Brain microvascular endothelial cell (primary cell): ENCODE measurements around the gene TASP1.

Source experiments
- DNase-seq: peaks from one replicate; pipeline ENCODE4 v3.0.0-alpha.2; 2020
- H3K27ac ChIP-seq: fragments of 250-450 bp; sonication (Bioruptor Pico); 2 replicates; pipeline ENCODE4 v1.5.1; 2020; ENCODE audit warnings: mild to moderate bottlenecking, moderate library complexity
- H3K27me3 ChIP-seq: fragments of 250-450 bp; sonication (Bioruptor Pico); replicated peaks from 2 replicates; pipeline ENCODE4 v1.5.1; 2020; ENCODE audit warnings: mild to moderate bottlenecking
- H3K36me3 ChIP-seq: fragments of 250-450 bp; sonication (Bioruptor Pico); replicated peaks from 2 replicates; pipeline ENCODE4 v1.5.1; 2020; ENCODE audit warnings: mild to moderate bottlenecking
- H3K4me3 ChIP-seq: 2 replicates; pipeline ENCODE4 v1.5.1; 2011; ENCODE audit warnings: low read depth, mild to moderate bottlenecking, control low read depth, low read length, moderate library complexity
- in situ Hi-C: cut with HindIII; loops from 2 replicates; pipeline ENCODE4 v1.10.0; 2017; ENCODE audit warnings: low sequenced_read_pairs, low pct_ligation_motif_present
- TF ChIP-seq, protein P1 (sequence below): IDR thresholded peaks from 2 replicates; pipeline ENCODE4 v1.5.1; 2011; ENCODE audit warnings: low read depth, mild to moderate bottlenecking, moderate library complexity, low read length, control low read depth, inconsistent platforms; ENCODE audit errors: missing control alignments

The TASP1 gene

DNA sequence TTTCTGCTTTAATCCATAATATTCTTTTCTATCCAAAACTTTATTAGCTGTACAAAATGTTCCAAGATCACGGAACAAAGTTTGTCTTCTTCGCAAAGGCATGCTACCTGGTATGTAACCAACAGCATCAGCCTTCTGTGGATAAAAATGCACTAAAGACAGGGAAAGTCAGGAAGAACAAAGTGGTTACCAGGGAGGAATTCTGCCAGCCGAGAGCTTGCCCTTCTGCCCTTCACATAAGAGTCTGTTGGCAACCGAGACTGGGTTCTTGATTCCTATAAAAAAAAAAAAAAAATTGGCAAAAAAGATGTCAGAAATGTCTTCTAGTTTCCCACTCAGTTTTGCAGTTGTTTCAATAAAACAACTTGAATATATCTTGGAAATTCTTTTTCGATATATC is 58.0 kb downstream of the TASP1 start:
- TF ChIP-seq, protein P1, sequence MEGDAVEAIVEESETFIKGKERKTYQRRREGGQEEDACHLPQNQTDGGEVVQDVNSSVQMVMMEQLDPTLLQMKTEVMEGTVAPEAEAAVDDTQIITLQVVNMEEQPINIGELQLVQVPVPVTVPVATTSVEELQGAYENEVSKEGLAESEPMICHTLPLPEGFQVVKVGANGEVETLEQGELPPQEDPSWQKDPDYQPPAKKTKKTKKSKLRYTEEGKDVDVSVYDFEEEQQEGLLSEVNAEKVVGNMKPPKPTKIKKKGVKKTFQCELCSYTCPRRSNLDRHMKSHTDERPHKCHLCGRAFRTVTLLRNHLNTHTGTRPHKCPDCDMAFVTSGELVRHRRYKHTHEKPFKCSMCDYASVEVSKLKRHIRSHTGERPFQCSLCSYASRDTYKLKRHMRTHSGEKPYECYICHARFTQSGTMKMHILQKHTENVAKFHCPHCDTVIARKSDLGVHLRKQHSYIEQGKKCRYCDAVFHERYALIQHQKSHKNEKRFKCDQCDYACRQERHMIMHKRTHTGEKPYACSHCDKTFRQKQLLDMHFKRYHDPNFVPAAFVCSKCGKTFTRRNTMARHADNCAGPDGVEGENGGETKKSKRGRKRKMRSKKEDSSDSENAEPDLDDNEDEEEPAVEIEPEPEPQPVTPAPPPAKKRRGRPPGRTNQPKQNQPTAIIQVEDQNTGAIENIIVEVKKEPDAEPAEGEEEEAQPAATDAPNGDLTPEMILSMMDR = no peak
- no peak overlapping the region for H3K4me3 ChIP-seq
- no peaks in the 10 kb centered on the region for H3K27me3 ChIP-seq
- in situ Hi-C loops = no loop called here
- no peak for DNase-seq
- no peak overlapping the region for H3K27ac ChIP-seq
- no peaks in the 10 kb centered on the region for H3K36me3 ChIP-seq

DNA sequence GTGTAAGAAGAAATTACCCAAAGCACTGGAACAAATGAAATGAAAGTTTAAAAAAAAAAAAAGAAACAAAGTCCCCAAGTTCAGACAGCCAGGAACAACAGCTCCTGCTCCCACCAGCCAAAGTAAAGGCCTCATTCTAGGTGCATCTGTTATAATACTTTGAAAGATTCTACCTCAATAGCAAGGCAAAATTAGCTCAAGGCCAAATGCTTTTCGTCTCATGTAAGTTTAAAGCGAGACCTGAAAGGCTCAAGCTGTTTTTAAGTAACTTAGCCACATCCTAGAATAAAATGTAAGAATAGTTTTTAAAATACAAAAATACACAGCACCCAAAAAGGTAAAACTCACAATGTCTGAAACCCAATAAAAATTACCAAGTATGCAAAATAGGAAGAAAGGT is 64.7 kb downstream of the TASP1 start:
- in situ Hi-C loops = no loop called here
- H3K4me3 ChIP-seq = no peak overlapping the region

DNA sequence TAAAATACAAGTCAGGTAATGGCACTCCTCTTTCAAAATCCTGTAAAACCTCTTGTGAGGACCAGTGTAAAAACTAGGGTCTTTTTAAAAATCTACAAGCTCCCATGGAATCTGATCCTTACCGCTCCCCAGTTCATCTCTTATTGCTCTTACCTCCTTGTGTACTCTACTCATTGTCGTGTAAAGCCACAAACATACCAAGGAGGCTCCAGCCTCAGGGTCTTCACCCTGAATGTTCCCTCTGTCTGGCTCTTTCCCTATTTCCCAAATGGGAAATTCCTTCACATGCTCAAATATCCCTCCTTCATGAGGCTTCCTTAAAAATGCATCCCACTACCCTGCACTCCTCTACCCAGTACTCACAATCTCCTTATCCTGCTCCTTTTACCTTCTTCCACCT is 67.1 kb downstream of the TASP1 start:
- no peaks in the 10 kb centered on the region for H3K27me3 ChIP-seq
- H3K27ac ChIP-seq = no peak overlapping the region
- H3K4me3 ChIP-seq = no peak overlapping the region
- peaks cover 2% of the 10 kb centered on the region for H3K36me3 ChIP-seq
- in situ Hi-C loops = no loop called here
- TF ChIP-seq, protein P1 = no peak
- DNase-seq = no peak

More for the DNA sequence above, 64.7 kb downstream of the TASP1 start:
- H3K36me3 ChIP-seq = no peaks in the 10 kb centered on the region
- TF ChIP-seq, protein P1 = no peak
- no peak for DNase-seq
- H3K27ac ChIP-seq = no peak overlapping the region
- no peaks in the 10 kb centered on the region for H3K27me3 ChIP-seq

DNA sequence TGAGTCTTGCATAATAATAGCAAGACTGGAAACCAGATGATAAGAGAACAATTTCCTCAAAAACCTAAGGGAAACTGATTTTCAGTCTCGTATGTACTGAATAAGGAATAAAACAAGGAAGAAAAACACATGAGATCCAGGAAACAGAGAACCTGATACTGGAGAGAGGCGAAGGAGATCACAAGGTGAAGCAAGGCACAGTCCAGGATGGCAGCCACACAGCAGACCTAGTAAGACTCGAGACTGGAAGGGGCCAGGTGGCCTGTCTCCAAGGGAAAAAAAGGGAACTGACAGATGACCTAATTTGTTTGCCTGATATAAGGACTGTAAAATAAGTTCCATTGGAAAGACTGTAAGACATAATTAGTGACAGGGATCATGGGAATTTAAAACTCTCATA is 71.1 kb downstream of the TASP1 start:
- no peaks in the 10 kb centered on the region for H3K27me3 ChIP-seq
- H3K4me3 ChIP-seq = no peak overlapping the region
- H3K36me3 ChIP-seq = peaks cover 2% of the 10 kb centered on the region
- no peak overlapping the region for H3K27ac ChIP-seq
- DNase-seq = no peak
- TF ChIP-seq, protein P1 = no peak
- in situ Hi-C loops = no loop called here

DNA sequence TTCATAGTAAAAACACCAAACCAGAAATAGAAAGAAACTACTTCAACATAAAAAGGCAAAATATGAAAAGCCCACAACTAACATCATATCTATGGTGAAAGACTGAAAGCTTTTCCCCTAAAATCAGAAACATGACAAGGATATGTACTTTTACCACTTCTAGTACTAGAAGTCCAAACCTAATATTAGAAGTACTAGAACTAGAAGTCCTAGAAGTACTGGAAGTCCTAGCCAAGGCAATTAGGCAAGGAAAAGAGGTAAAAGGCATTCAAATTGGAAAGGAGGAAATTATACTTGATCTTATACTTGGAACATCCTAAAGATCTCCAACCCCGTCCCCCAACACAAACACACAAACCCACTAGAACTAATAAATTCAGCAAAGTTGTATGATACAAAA is 74.9 kb downstream of the TASP1 start:
- Histone ChIP-seq H3K36me3 (peaks cover 2% of the 10 kb centered on the region), H3K4me3 (no peak overlapping the region), H3K27me3 (no peaks in the 10 kb centered on the region), H3K27ac (no peak overlapping the region)
- DNase-seq = no peak
- in situ Hi-C loops = no loop called here
- TF ChIP-seq, protein P1 = no peak

DNA sequence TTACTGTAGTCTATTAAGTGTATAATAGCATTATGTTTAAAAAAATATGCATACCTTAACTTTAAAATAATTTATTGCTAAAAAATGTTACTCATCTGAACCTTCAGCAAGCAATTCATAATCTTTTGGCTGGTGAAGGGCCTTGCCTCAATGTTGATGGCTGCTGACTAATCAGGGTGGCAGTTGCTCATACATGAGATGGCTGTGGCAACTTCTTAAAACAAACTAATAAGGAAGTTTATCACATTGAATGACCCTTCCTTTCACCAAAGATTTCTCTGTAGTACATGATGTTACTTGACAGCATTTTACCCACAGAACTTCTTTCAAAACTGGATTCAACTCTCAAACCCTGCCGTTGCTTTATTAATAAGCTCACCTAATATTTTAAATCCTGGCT is 84.0 kb downstream of the TASP1 start:
- in situ Hi-C loops = no loop called here
- H3K27ac ChIP-seq = no peak overlapping the region
- no peaks in the 10 kb centered on the region for H3K36me3 ChIP-seq
- H3K4me3 ChIP-seq = no peak overlapping the region
- DNase-seq = peak; percentile 5
- H3K27me3 ChIP-seq = no peaks in the 10 kb centered on the region
- TF ChIP-seq, protein P1 = no peak
